Epithelial cell of esophagus (primary cell): ENCODE results near the gene ZNF580.

Experiments
- DNase-seq: peaks from one replicate; pipeline ENCODE4 v3.0.0; 2010; ENCODE audit warnings: low read depth
- H3K4me3 ChIP-seq: 2 replicates; pipeline ENCODE4 v1.5.1; 2011; ENCODE audit warnings: mild to moderate bottlenecking, low read length, control low read depth
- TF ChIP-seq, protein P1 (sequence below): IDR thresholded peaks from 2 replicates; pipeline ENCODE4 v1.5.1; 2011; ENCODE audit warnings: low read depth, mild to moderate bottlenecking, low read length, control low read depth, inconsistent platforms; ENCODE audit not compliant: insufficient read depth; ENCODE audit errors: missing control alignments

The ZNF580 gene

DNA sequence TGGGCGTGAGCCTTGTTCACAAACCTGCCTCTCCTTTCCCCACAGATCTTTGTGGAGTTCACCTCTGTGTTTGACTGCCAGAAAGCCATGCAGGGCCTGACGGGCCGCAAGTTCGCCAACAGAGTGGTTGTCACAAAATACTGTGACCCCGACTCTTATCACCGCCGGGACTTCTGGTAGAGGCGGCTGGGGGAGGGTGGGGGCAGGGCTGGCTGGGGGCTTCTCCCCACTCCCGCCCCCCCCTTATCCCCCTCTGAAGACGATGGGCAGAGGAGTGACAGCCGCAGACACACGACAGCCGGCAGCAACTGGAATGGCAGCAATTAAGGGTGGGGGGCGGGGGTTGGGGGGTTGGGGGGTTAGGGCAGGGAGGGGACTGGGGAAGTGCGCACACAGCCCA is 33.1 kb downstream of the ZNF580 start:
- DNase-seq: no peak
- no peak overlapping the region for H3K4me3 ChIP-seq
- TF ChIP-seq, protein P1, sequence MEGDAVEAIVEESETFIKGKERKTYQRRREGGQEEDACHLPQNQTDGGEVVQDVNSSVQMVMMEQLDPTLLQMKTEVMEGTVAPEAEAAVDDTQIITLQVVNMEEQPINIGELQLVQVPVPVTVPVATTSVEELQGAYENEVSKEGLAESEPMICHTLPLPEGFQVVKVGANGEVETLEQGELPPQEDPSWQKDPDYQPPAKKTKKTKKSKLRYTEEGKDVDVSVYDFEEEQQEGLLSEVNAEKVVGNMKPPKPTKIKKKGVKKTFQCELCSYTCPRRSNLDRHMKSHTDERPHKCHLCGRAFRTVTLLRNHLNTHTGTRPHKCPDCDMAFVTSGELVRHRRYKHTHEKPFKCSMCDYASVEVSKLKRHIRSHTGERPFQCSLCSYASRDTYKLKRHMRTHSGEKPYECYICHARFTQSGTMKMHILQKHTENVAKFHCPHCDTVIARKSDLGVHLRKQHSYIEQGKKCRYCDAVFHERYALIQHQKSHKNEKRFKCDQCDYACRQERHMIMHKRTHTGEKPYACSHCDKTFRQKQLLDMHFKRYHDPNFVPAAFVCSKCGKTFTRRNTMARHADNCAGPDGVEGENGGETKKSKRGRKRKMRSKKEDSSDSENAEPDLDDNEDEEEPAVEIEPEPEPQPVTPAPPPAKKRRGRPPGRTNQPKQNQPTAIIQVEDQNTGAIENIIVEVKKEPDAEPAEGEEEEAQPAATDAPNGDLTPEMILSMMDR: no peak

DNA sequence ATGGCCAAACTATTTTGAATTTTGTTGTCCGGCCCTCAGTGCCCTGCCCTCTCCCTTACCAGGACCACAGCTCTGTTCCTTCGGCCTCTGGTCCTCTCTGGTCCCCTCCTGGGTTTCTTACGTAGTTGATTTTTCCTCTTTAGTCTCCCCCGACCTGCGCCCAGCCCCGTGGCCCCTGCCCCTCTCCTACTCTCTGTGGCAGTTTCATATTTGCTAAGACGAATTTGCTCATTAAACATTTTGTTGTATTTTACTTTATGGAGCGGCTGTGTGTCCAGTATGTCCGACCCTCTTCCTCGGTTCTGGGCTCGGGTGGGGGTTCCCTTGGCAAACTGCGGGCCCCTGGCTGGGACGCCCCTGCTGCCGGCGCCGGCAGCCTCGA is 33.6 kb downstream of the ZNF580 start:
- peak overlapping the region; percentile 91 for H3K4me3 ChIP-seq
- TF ChIP-seq, protein P1: no peak

DNA sequence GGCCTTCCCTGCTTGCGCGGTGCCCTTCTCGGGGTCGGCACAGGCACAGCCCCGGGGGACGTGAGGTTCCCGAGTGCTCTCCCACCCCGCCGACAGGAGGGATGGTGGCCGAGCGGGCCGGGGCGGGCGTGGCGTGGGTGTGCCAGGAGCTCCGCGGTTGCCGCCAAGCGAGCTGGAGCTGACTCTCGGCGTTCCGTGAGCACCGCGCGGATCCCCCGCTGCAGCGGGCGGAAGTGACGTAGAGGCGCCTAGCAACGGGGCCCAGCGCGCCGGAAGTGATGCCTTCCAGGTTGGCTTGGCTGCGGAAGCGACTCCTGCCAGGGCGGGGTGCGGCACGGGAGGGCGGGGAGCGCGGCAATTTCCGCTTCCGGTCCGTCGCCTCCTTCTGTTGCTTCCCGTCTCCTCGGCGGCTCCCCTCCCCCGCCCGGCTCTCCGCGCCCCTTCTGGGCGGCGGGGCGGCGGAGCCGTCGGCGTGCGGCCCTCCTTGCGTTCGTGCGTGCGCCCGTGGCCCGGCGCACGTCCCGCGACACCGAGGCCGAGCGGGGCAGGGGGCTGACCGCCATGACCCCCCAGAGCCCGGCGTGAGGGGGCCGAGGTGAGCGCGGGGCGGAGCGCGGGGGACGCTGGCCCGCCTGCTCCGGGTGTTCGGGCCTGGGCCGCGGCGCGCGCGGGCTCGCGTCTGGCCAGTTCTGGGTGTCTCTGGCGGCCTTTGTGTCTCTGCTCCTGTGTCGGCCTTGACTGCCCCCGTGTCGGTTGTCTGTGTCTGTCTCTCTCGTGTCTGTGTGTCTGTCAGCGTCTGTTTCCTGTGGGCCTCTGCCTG is 34.2 kb downstream of the ZNF580 start, which contains the start of gene EPN1:
TSS of gene EPN1 (plus strand) at position 386 of the 820 bp plus-strand sequence. CDS start 3,402 bp downstream, outside the sequence.
- peak; percentile 98 for DNase-seq
- peak within 1 kb of the TSS; percentile 91 for H3K4me3 ChIP-seq
- TF ChIP-seq, protein P1: no peak

More for the DNA sequence above, 33.6 kb downstream of the ZNF580 start:
- DNase-seq: no peak

DNA sequence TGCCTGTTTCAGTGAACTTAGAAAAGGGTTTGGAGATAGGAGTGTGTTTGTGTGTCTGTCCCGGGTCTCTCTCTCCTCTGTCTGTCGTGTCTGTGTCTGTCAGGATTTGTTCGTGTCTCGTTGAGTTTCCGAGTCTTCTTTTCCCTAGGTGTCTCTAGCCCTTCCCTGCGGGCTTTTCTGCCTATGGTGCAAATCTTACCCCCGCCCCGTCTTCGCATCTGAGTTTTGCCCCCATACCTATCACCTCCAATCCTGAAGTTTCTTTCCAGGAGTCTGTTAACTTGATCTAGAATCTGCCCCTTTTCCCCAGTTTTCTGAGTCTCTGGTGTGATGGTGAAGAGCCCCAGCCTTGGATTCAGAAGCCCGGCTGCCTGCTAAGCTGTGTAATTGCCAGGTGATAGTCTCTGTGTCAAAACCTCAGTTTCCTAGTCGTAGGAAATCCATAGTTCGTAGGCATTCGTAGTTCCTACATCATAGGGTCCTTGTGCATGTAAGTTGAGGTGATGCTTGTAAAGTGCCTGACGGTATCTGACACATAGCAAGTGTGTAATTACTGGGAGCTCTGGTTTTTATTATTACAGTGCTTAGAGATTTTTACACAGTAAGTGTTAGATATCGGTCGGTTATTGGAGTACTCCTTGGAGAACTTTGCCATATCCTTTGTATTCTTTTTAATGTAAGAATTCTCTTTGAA is 35.0 kb downstream of the ZNF580 start:
- peak overlapping the region; percentile 91 for H3K4me3 ChIP-seq
- TF ChIP-seq, protein P1: no peak
- DNase-seq: no peak

DNA sequence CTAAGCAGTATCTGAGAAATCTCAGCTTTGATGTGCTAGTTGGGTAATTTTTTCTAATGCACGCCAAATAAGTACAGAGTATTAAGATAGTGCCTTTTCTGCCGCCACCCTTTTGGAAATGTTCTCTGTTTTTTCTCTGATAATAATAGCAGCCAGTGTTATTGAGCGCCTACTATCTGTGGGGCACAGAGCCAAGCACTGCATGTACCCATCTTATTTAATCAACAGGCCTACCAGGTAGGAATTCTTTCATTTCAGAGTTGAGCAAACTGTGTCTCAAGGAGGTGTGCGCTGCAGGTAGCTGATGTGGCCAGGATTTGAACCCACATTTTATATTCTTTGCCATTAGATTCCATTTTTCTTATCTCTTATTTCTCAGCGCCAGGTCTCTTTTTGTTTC is 35.6 kb downstream of the ZNF580 start:
- DNase-seq: peak; percentile 30
- TF ChIP-seq, protein P1: peak; percentile 25
- peak overlapping the region; percentile 91 for H3K4me3 ChIP-seq

DNA sequence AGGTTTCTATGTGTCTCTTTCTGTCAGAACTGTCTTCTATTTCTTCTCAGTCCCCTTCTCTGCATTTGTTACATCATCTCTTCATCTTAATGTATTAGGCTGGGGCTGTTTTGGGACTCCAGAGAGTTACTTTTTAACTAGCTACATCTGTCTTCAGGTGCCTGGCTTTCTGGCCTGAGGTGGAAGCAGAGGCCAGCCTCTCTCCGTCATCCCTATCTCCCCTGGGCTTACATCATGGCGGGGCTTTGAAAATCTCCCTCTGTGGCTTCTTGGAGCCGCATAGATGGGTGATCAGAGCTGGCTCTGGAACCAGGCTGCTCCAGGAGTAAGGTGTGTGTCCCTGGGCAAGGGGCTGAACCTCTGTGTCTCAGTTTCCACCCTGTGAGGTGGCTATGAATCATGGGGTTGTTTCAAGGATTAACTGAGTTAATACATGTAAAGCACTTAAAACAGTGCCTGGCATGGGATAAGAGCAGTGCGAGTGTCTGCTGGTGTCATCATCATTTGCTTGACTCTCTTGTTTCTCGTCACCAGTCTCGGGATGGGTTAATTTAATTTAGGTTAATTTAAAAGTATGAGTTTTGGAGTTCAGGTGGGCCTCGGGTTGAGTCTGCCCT is 36.2 kb downstream of the ZNF580 start:
- TF ChIP-seq, protein P1: no peak
- peak; percentile 56 for DNase-seq
- H3K4me3 ChIP-seq: peak overlapping the region; percentile 10
